Hepatocyte (in vitro differentiated cells): Measurements from ENCODE around the gene BEND6. TPM values are rescaled to one million over a fixed set of nuclear protein-coding genes. Genes with fewer than 3 reads are reported as not detected.

Experiments used
- DNase-seq: peaks from one replicate; pipeline ENCODE4 v3.0.0-alpha.2; 2016; ENCODE audit warnings: low spot score
- H2AFZ ChIP-seq: fragments of 200-600 bp; sonication (generic); 2 replicates; pipeline ENCODE4 v1.6.0; 2016; ENCODE audit warnings: antibody characterized with exemption, mild to moderate bottlenecking
- H3K27ac ChIP-seq: fragments of 200-600 bp; sonication (generic); 2 replicates; pipeline ENCODE4 v1.5.1; 2016; ENCODE audit warnings: mild to moderate bottlenecking
- H3K27me3 ChIP-seq: fragments of 200-600 bp; sonication (generic); 2 replicates; pipeline ENCODE4 v1.6.1; 2016
- H3K36me3 ChIP-seq: fragments of 200-600 bp; sonication (generic); replicated peaks from 2 replicates; pipeline ENCODE4 v1.5.1; 2016; ENCODE audit warnings: low read depth; ENCODE audit not compliant: insufficient read depth
- H3K4me1 ChIP-seq: fragments of 200-600 bp; sonication (generic); 2 replicates; pipeline ENCODE4 v1.5.1; 2016; ENCODE audit warnings: mild to moderate bottlenecking, moderate library complexity; ENCODE audit not compliant: insufficient read depth
- H3K4me2 ChIP-seq: fragments of 200-600 bp; sonication (generic); 2 replicates; pipeline ENCODE4 v1.6.0; 2016
- H3K4me3 ChIP-seq: fragments of 200-600 bp; sonication (generic); 2 replicates; pipeline ENCODE4 v1.5.1; 2016; ENCODE audit warnings: mild to moderate bottlenecking
- H3K79me2 ChIP-seq: fragments of 200-600 bp; sonication (generic); 2 replicates; pipeline ENCODE4 v1.6.0; 2017; ENCODE audit warnings: mild to moderate bottlenecking
- H3K9me2 ChIP-seq: fragments of 200-600 bp; sonication (generic); replicated peaks from 2 replicates; pipeline ENCODE4 v1.6.0; 2017; ENCODE audit warnings: mild to moderate bottlenecking; ENCODE audit not compliant: insufficient read depth
- H3K9me3 ChIP-seq: fragments of 200-600 bp; sonication (generic); 2 replicates; pipeline ENCODE4 v1.5.1; 2016; ENCODE audit warnings: low read depth, mild to moderate bottlenecking
- H4K20me1 ChIP-seq: fragments of 200-600 bp; sonication (generic); 2 replicates; pipeline ENCODE4 v1.6.0; 2016; ENCODE audit warnings: mild to moderate bottlenecking; ENCODE audit not compliant: insufficient read depth, poor library complexity, severe bottlenecking
- CTCF ChIP-seq: fragments of 200-600 bp; sonication (generic); IDR thresholded peaks from 2 replicates; pipeline ENCODE4 v1.5.1; 2016; ENCODE audit warnings: antibody characterized with exemption, mild to moderate bottlenecking; ENCODE audit not compliant: poor library complexity
- EZH2 ChIP-seq: fragments of 200-600 bp; sonication (generic); IDR thresholded peaks from 2 replicates; pipeline ENCODE4 v1.6.1; 2016; ENCODE audit warnings: antibody characterized with exemption, mild to moderate bottlenecking, borderline replicate concordance
- EZH2phosphoT487 ChIP-seq: fragments of 200-600 bp; sonication (generic); IDR thresholded peaks from one replicate; pipeline ENCODE4 v1.6.1; 2018; ENCODE audit warnings: antibody characterized with exemption, mild to moderate bottlenecking, low read depth, moderate library complexity; ENCODE audit not compliant: unreplicated experiment, severe bottlenecking
- WGBS: methylation state at CpG from one replicate; pipeline ENCODE4 v1.1.6; 2016; ENCODE audit warnings: low lambda C conversion rate; ENCODE audit errors: missing lambda C conversion rate; 5-methylcytosine and 5-hydroxymethylcytosine counted together
- polyA plus RNA-seq: library from polyadenylated mRNA; unstranded; fragments of >200 nt; fragmentation: Nextera tagmentation; extraction: Ambion mirVana; gene quantifications from 2 replicates; pipeline ENCODE4 v1.2.1, GENCODE V29; 2016
- total RNA-seq: library from RNA; depleted of rRNA; stranded (reverse); fragments of >200 nt; gene quantifications from 2 replicates; pipeline ENCODE4 v1.2.3, GENCODE V29; 2014

Gene BEND6
- total and polyA plus RNA-seq, 2 experiments from 2014 or later: 1.2 to 2.0 TPM

GRCh38 chr6:57063847-57064246 is 108.9 kb downstream of the BEND6 start:
- no peaks in the 10 kb centered on the region for H3K4me1 ChIP-seq
- WGBS: 98% methylated on average over 3 of the region's 3 CpGs
- no peaks in the 10 kb centered on the region for H3K79me2 ChIP-seq
- no peak overlapping the region for H3K27ac ChIP-seq
- no peaks in the 10 kb centered on the region for H3K36me3 ChIP-seq
- no peak overlapping the region for H2AFZ ChIP-seq
- H3K9me2 ChIP-seq: no peaks in the 10 kb centered on the region
- no peak overlapping the region for H3K4me2 ChIP-seq
- no peaks in the 10 kb centered on the region for H3K9me3 ChIP-seq
- TF ChIP-seq EZH2: no peak
- no peak for TF ChIP-seq EZH2phosphoT487
- TF ChIP-seq CTCF: no peak
- no peaks in the 10 kb centered on the region for H3K27me3 ChIP-seq
- no peak overlapping the region for H3K4me3 ChIP-seq
- no peak for DNase-seq
- H4K20me1 ChIP-seq: no peaks in the 10 kb centered on the region

GRCh38 chr6:57064809-57065208 is 109.9 kb downstream of the BEND6 start:
- no peaks in the 10 kb centered on the region for H3K27me3 ChIP-seq
- H3K4me2 ChIP-seq: no peak overlapping the region
- 96% methylated on average over 1 of the region's 1 CpG for WGBS
- no peak overlapping the region for H2AFZ ChIP-seq
- TF ChIP-seq EZH2: no peak
- H3K36me3 ChIP-seq: no peaks in the 10 kb centered on the region
- H3K9me3 ChIP-seq: no peaks in the 10 kb centered on the region
- no peaks in the 10 kb centered on the region for H4K20me1 ChIP-seq
- no peak overlapping the region for H3K4me3 ChIP-seq
- DNase-seq: no peak
- H3K4me1 ChIP-seq: no peaks in the 10 kb centered on the region
- no peaks in the 10 kb centered on the region for H3K9me2 ChIP-seq
- H3K79me2 ChIP-seq: no peaks in the 10 kb centered on the region
- no peak overlapping the region for H3K27ac ChIP-seq

- H4K20me1 ChIP-seq: no peaks in the 10 kb centered on the region
- H3K36me3 ChIP-seq: no peaks in the 10 kb centered on the region
- no peaks in the 10 kb centered on the region for H3K4me1 ChIP-seq
- no peak overlapping the region for H2AFZ ChIP-seq
- no peak overlapping the region for H3K27ac ChIP-seq
- DNase-seq: no peak
- no peak overlapping the region for H3K4me3 ChIP-seq
- no peaks in the 10 kb centered on the region for H3K27me3 ChIP-seq
- no peaks in the 10 kb centered on the region for H3K79me2 ChIP-seq
- H3K9me3 ChIP-seq: no peaks in the 10 kb centered on the region
- 90% methylated on average over 1 of the region's 1 CpG for WGBS
- TF ChIP-seq CTCF (no peak), EZH2 (no peak), EZH2phosphoT487 (no peak)
- H3K9me2 ChIP-seq: no peaks in the 10 kb centered on the region
- no peak overlapping the region for H3K4me2 ChIP-seq
These were observed 113.2 kb downstream of the BEND6 start for GRCh38 chr6:57068061-57068460.

GRCh38 chr6:57069228-57069627 is 114.3 kb downstream of the BEND6 start:
- H3K9me3 ChIP-seq: no peaks in the 10 kb centered on the region
- no peaks in the 10 kb centered on the region for H3K27me3 ChIP-seq
- no peaks in the 10 kb centered on the region for H3K79me2 ChIP-seq
- DNase-seq: no peak
- no peak overlapping the region for H3K4me2 ChIP-seq
- H2AFZ ChIP-seq: no peak overlapping the region
- 90% methylated on average over 4 of the region's 4 CpGs for WGBS
- H3K27ac ChIP-seq: no peak overlapping the region
- H3K9me2 ChIP-seq: no peaks in the 10 kb centered on the region
- no peaks in the 10 kb centered on the region for H3K4me1 ChIP-seq
- no peak overlapping the region for H3K4me3 ChIP-seq
- no peaks in the 10 kb centered on the region for H4K20me1 ChIP-seq
- H3K36me3 ChIP-seq: no peaks in the 10 kb centered on the region
- no peak for TF ChIP-seq EZH2
- no peak for TF ChIP-seq CTCF
- TF ChIP-seq EZH2phosphoT487: no peak
